Activated CD4-positive, alpha-beta memory T cell treated with anti-CD3 and anti-CD28 coated beads, Interleukin-2, amount 10 ng/mL, durations not matched to agents 7 days and 5 days (primary cell): Measurements from ENCODE around the gene DAD1. TPM values are rescaled to one million over a fixed set of nuclear protein-coding genes. Genes with fewer than 3 reads are reported as not detected.

ENCODE experiments used
- CTCF ChIA-PET: fragments of 350-600 bp; sonication (Branson Sonifier 250); formaldehyde crosslinking; loops from one replicate; lab custom pipeline; 2021; ENCODE audit warnings: antibody characterized with exemption, inconsistent platforms; lab: Charles Lee
- POLR2A ChIA-PET: fragments of 350-600 bp; sonication (Branson Sonifier 250); formaldehyde crosslinking; loops from one replicate; lab custom pipeline; 2021; ENCODE audit warnings: antibody characterized with exemption; lab: Charles Lee
- DNase-seq: peaks from one replicate; pipeline ENCODE4 v3.0.0-alpha.2; 2020
- H3K27ac Mint-ChIP-seq: one replicate; pipeline ENCODE4 v1.8.0; 2021; ENCODE audit warnings: mild to moderate bottlenecking, mixed read lengths
- H3K27me3 Mint-ChIP-seq: one replicate; pipeline ENCODE4 v1.8.0; 2021; ENCODE audit warnings: mixed read lengths
- H3K36me3 Mint-ChIP-seq: one replicate; pipeline ENCODE4 v1.8.0; 2021; ENCODE audit warnings: low read depth, mixed read lengths
- H3K4me1 Mint-ChIP-seq: one replicate; pipeline ENCODE4 v1.8.0; 2021; ENCODE audit warnings: mixed read lengths
- H3K4me3 Mint-ChIP-seq: one replicate; pipeline ENCODE4 v1.8.0; 2021; ENCODE audit warnings: mild to moderate bottlenecking, mixed read lengths
- H3K9me3 Mint-ChIP-seq: one replicate; pipeline ENCODE4 v1.8.0; 2021; ENCODE audit warnings: mixed read lengths
- total RNA-seq, 2 experiments: library from RNA; stranded (reverse); gene quantifications; one replicate each; pipeline ENCODE4 v1.2.3, GENCODE V29; 2021

DAD1 gene
- total RNA-seq, 2 experiments from 2014 or later = 160 to 167 TPM

GRCh38 chr14:22540811-22541360 lies 48.1 kb downstream of the DAD1 start:
- ChIA-PET POLR2A (interaction anchor here (0.7 to 8.3 kb wide), 16 partner anchors 10 to 694 kb away, joined by 3 to 484 read pairs (median 8); no protein-coding TSS in a partner anchor), CTCF (interaction anchor here (1.1 to 7.0 kb wide), 10 partner anchors 9 to 689 kb away, joined by 3 to 55 read pairs (median 6); no protein-coding TSS in a partner anchor)
- no peak for DNase-seq
- Mint-ChIP-seq H3K27ac (peak overlapping the region; percentile 87), H3K36me3 (peaks cover 98% of the 10 kb centered on the region), H3K27me3 (no peaks in the 10 kb centered on the region), H3K4me3 (peak overlapping the region; percentile 69), H3K9me3 (no peaks in the 10 kb centered on the region), H3K4me1 (peaks cover 98% of the 10 kb centered on the region)

- Mint-ChIP-seq H3K9me3 (no peaks in the 10 kb centered on the region), H3K36me3 (peaks cover 97% of the 10 kb centered on the region), H3K27ac (peak overlapping the region; percentile 87), H3K4me1 (peaks cover 96% of the 10 kb centered on the region), H3K4me3 (peak overlapping the region; percentile 69), H3K27me3 (no peaks in the 10 kb centered on the region)
- ChIA-PET CTCF (interaction anchor here (1.1 to 7.0 kb wide), 8 partner anchors 10 to 688 kb away, joined by 3 to 55 read pairs (median 8); no protein-coding TSS in a partner anchor), POLR2A (interaction anchor here (0.6 to 8.3 kb wide), 16 partner anchors 11 to 699 kb away, joined by 3 to 484 read pairs (median 8); no protein-coding TSS in a partner anchor)
- DNase-seq = no peak
Measured at GRCh38 chr14:22540293-22540692, 48.7 kb downstream of the DAD1 start.

GRCh38 chr14:22539831-22540230 lies 49.2 kb downstream of the DAD1 start:
- POLR2A ChIA-PET = interaction anchor here (0.6 to 8.3 kb wide), 16 partner anchors 10 to 699 kb away, joined by 3 to 484 read pairs (median 8); no protein-coding TSS in a partner anchor
- H3K36me3 Mint-ChIP-seq = peaks cover 97% of the 10 kb centered on the region
- DNase-seq = no peak
- CTCF ChIA-PET = interaction anchor here (1.5 to 7.0 kb wide), 5 partner anchors 10 to 31 kb away, joined by 3 to 55 read pairs (median 13); no protein-coding TSS in a partner anchor
- peak overlapping the region; percentile 69 for H3K4me3 Mint-ChIP-seq
- no peaks in the 10 kb centered on the region for H3K27me3 Mint-ChIP-seq
- H3K4me1 Mint-ChIP-seq = peaks cover 96% of the 10 kb centered on the region
- H3K9me3 Mint-ChIP-seq = no peaks in the 10 kb centered on the region
- H3K27ac Mint-ChIP-seq = peak overlapping the region; percentile 87

- ChIA-PET POLR2A (interaction anchor here (0.9 to 8.3 kb wide), 18 partner anchors 9 to 1270 kb away, joined by 3 to 484 read pairs (median 6); partner anchors contain the start of gene DAD1), CTCF (interaction anchor here (2.9 to 7.0 kb wide), 4 partner anchors 11 to 32 kb away, joined by 8 to 55 read pairs (median 19); no protein-coding TSS in a partner anchor)
- Mint-ChIP-seq H3K27me3 (no peaks in the 10 kb centered on the region), H3K9me3 (no peaks in the 10 kb centered on the region), H3K4me1 (peaks cover 94% of the 10 kb centered on the region), H3K36me3 (peaks cover 95% of the 10 kb centered on the region), H3K4me3 (peak overlapping the region; percentile 69), H3K27ac (peak overlapping the region; percentile 87)
- DNase-seq = no peak
Measured at GRCh38 chr14:22538671-22539228, 50.3 kb downstream of the DAD1 start.

GRCh38 chr14:22537436-22538310 lies 51.4 kb downstream of the DAD1 start:
- peaks cover 95% of the 10 kb centered on the region for H3K36me3 Mint-ChIP-seq

GRCh38 chr14:22536853-22537338 lies 52.1 kb downstream of the DAD1 start:
- H3K4me1 Mint-ChIP-seq = peaks cover 95% of the 10 kb centered on the region
- H3K9me3 Mint-ChIP-seq = no peaks in the 10 kb centered on the region
- DNase-seq = peak; percentile 84
- peak overlapping the region; percentile 69 for H3K4me3 Mint-ChIP-seq
- ChIA-PET POLR2A (interaction anchor here (0.8 to 8.3 kb wide), 18 partner anchors 8 to 689 kb away, joined by 3 to 484 read pairs (median 5); partner anchors contain the start of gene DAD1), CTCF (interaction anchor here (1.2 to 7.0 kb wide), 5 partner anchors 11 to 33 kb away, joined by 3 to 55 read pairs (median 8); no protein-coding TSS in a partner anchor)
- peak overlapping the region; percentile 87 for H3K27ac Mint-ChIP-seq
- H3K27me3 Mint-ChIP-seq = no peaks in the 10 kb centered on the region
- H3K36me3 Mint-ChIP-seq = peaks cover 95% of the 10 kb centered on the region

More at GRCh38 chr14:22537436-22538310, 51.4 kb downstream of the DAD1 start:
- ChIA-PET CTCF (interaction anchor here (1.4 to 7.0 kb wide), 5 partner anchors 12 to 33 kb away, joined by 3 to 55 read pairs (median 13); no protein-coding TSS in a partner anchor), POLR2A (interaction anchor here (0.5 to 8.3 kb wide), 25 partner anchors 8 to 1269 kb away, joined by 3 to 484 read pairs (median 5); partner anchors contain the start of gene DAD1)
- Mint-ChIP-seq H3K9me3 (no peaks in the 10 kb centered on the region), H3K4me1 (peaks cover 95% of the 10 kb centered on the region), H3K4me3 (peak overlapping the region; percentile 69), H3K27me3 (no peaks in the 10 kb centered on the region), H3K27ac (peak overlapping the region; percentile 87)
- no peak for DNase-seq

- H3K4me3 Mint-ChIP-seq = peak overlapping the region; percentile 48
- DNase-seq = no peak
- peak overlapping the region; percentile 87 for H3K27ac Mint-ChIP-seq
- H3K27me3 Mint-ChIP-seq = no peaks in the 10 kb centered on the region
- peaks cover 95% of the 10 kb centered on the region for H3K36me3 Mint-ChIP-seq
- ChIA-PET CTCF (interaction anchor here (1.2 to 4.6 kb wide), 2 partner anchors 20 to 34 kb away, joined by 3 to 25 read pairs; no protein-coding TSS in a partner anchor), POLR2A (interaction anchor here (0.7 to 12.3 kb wide), 12 partner anchors 7 to 787 kb away, joined by 3 to 707 read pairs (median 92); no protein-coding TSS in a partner anchor)
- H3K4me1 Mint-ChIP-seq = peaks cover 95% of the 10 kb centered on the region
- H3K9me3 Mint-ChIP-seq = no peaks in the 10 kb centered on the region
Measured at GRCh38 chr14:22535916-22536315, 53.1 kb downstream of the DAD1 start.

- ChIA-PET CTCF (interaction anchor here (0.8 kb wide), 1 partner anchor 20 kb away, joined by 3 read pairs; no protein-coding TSS in a partner anchor), POLR2A (interaction anchor here (0.8 to 12.3 kb wide), 12 partner anchors 5 to 786 kb away, joined by 3 to 707 read pairs (median 6); partner anchors contain the start of gene DAD1)
- H3K27me3 Mint-ChIP-seq = no peaks in the 10 kb centered on the region
- H3K36me3 Mint-ChIP-seq = peaks cover 92% of the 10 kb centered on the region
- H3K4me3 Mint-ChIP-seq = peak overlapping the region; percentile 68
- no peak for DNase-seq
- H3K4me1 Mint-ChIP-seq = peaks cover 93% of the 10 kb centered on the region
- peak overlapping the region; percentile 87 for H3K27ac Mint-ChIP-seq
- no peaks in the 10 kb centered on the region for H3K9me3 Mint-ChIP-seq
Measured at GRCh38 chr14:22535126-22535525, 53.9 kb downstream of the DAD1 start.

- Mint-ChIP-seq H3K27me3 (no peaks in the 10 kb centered on the region), H3K27ac (peak overlapping the region; percentile 87), H3K9me3 (no peaks in the 10 kb centered on the region), H3K4me3 (peak overlapping the region; percentile 68), H3K36me3 (peaks cover 92% of the 10 kb centered on the region), H3K4me1 (peaks cover 93% of the 10 kb centered on the region)
- no peak for DNase-seq
- POLR2A ChIA-PET = interaction anchor here (0.8 to 12.3 kb wide), 12 partner anchors 5 to 688 kb away, joined by 3 to 707 read pairs (median 14); partner anchors contain the start of gene DAD1
- CTCF ChIA-PET = interaction anchor here (0.8 to 2.2 kb wide), 2 partner anchors 10 to 21 kb away, joined by 3 to 6 read pairs; no protein-coding TSS in a partner anchor
Measured at GRCh38 chr14:22534547-22534946, 54.5 kb downstream of the DAD1 start.

- Mint-ChIP-seq H3K27ac (peak overlapping the region; percentile 96), H3K27me3 (no peaks in the 10 kb centered on the region), H3K36me3 (peaks cover 92% of the 10 kb centered on the region), H3K9me3 (no peaks in the 10 kb centered on the region), H3K4me1 (peaks cover 93% of the 10 kb centered on the region), H3K4me3 (peak overlapping the region; percentile 82)
- ChIA-PET POLR2A (interaction anchor here (0.9 to 12.3 kb wide), 14 partner anchors 6 to 690 kb away, joined by 3 to 707 read pairs (median 7); partner anchors contain the start of gene DAD1), CTCF (interaction anchor here (1.0 to 4.1 kb wide), 7 partner anchors 9 to 620 kb away, joined by 3 to 29 read pairs (median 6); no protein-coding TSS in a partner anchor)
- DNase-seq = no peak
Measured at GRCh38 chr14:22533739-22534359, 55.2 kb downstream of the DAD1 start.
